Measurements from ENCODE around the gene MTRF1.

Gene MTRF1

DNA sequence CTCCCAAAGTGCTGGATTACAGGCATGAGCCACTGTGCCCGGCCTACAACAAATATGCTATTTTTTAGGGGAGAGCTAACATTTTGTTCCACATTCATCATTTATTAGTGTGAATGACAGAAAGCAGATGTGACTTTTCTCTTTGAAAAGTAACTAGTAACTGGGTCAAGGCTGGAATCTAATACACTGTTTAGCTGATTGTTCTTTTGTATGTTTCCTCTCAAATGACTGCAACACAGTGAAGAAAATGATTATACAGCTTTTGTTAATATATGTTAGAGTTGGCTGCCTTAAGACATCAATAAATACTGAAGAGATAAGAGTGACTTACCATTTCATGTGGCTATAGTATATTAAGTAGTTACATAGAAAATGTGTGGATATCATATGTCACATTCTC lies 27.0 kb downstream of the MTRF1 start:
- no peak for TF ChIP-seq Cebpa-rat (IDR thresholded peaks at IDR 0.05)
- Histone ChIP-seq H3K9me3 (replicated peaks in 1 of 11) (no peaks in the 10 kb centered on the region), H3K4me1 (peaks cover 14 to 25% (median 23%) of the 10 kb centered on the region in 10 experiments), H3K4me3 (no peak overlapping the region), H3K4me2 (no peak overlapping the region), H3K9ac (no peak overlapping the region), H3K36me3 (peaks cover 35 to 75% (median 58%) of the 10 kb centered on the region in 11 experiments), H4K20me1 (no peaks in the 10 kb centered on the region), H3K27ac (no peak overlapping the region), H3K27me3 (no peaks in the 10 kb centered on the region)

DNA sequence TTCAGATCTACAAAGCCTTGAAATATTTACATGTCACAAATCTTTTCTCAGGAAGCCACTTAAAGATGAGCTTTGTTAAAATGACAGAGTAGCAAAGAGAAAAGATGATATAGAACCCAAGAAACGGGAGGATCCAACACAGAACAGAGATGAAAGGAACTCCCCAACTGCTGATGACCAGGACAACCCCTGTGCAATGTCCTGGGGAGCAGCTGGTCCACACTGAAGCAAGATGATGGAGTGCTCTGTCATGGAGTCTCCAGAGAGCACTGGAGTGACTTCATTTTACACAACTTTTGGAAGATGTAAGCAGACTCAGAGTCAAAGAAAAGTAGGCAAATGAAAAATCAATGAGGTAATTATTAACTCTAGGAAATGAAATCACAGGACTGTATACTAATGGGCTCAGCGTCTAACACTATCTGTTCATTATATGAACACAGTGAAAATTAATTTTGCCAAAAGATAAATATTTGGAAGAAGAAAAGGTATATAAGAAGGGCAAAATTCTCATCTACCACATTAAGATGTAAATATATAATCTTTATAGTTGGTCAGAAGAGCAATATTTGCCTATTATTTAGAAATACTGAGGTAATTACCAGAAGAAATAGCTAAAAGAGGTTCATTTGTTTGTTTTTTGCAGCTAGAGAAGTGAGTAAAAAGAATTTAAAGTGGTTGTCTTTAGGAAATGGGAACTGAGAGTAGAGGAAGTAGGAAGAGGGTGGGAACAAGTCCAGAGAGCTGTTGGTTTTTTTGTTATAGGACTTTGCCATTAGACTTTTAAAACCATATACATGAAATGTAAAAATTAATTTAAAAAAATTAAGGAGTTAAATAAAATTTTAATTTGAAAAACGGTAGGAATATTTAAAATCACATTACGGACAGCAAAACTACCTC lies 30.5 kb downstream of the MTRF1 start:
- Histone ChIP-seq H3K27me3 (no peaks in the 10 kb centered on the region), H3K9ac (no peak overlapping the region), H3K27ac (peak overlapping the region in 3 of 11 experiments; percentile 2 to 16 (median 15); a peak in 2 of 22 replicates), H3K36me3 (peaks cover 42 to 84% (median 60%) of the 10 kb centered on the region in 11 experiments), H3K4me1 (peaks cover 14 to 26% (median 23%) of the 10 kb centered on the region in 10 experiments), H3K4me2 (peak overlapping the region; percentile 11 to 68 (median 36); a peak in 17 of 22 replicates), H4K20me1 (no peaks in the 10 kb centered on the region), H3K9me3 (replicated peaks in 1 of 11) (no peaks in the 10 kb centered on the region), H3K4me3 (no peak overlapping the region)
- TF ChIP-seq Cebpa-rat (IDR thresholded peaks at IDR 0.05), result no peak

DNA sequence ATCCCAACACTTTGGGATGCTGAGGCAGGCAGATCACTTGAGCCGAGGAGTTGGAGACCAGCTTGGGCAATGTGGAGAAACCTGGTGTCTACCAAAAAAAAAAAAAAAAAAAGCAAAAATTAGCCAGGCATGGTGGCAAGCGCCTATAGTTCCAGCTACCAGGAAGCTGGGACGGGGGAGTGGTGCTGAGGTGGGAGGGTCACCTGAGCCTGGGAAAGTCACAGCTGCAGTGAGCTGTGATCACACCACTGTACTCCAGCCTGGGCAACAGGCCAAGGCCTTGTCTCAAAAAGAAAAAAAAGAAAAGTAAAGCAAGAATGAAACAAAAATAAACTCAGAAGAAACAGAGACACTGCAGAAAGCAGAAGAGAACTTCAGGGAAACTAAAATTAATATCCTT lies 31.6 kb downstream of the MTRF1 start:
- Histone ChIP-seq H4K20me1 (no peaks in the 10 kb centered on the region), H3K27me3 (no peaks in the 10 kb centered on the region), H3K9me3 (replicated peaks in 1 of 11) (no peaks in the 10 kb centered on the region), H3K4me3 (no peak overlapping the region), H3K4me2 (peak overlapping the region; percentile 12 to 58 (median 36); a peak in 15 of 22 replicates), H3K4me1 (peaks cover 14 to 26% (median 23%) of the 10 kb centered on the region in 10 experiments), H3K27ac (peak overlapping the region in 1 of 11 experiments; percentile 9; a peak in 3 of 22 replicates), H3K9ac (no peak overlapping the region), H3K36me3 (peaks cover 47 to 84% (median 59%) of the 10 kb centered on the region in 11 experiments)
- TF ChIP-seq Cebpa-rat (IDR thresholded peaks at IDR 0.05), result no peak

DNA sequence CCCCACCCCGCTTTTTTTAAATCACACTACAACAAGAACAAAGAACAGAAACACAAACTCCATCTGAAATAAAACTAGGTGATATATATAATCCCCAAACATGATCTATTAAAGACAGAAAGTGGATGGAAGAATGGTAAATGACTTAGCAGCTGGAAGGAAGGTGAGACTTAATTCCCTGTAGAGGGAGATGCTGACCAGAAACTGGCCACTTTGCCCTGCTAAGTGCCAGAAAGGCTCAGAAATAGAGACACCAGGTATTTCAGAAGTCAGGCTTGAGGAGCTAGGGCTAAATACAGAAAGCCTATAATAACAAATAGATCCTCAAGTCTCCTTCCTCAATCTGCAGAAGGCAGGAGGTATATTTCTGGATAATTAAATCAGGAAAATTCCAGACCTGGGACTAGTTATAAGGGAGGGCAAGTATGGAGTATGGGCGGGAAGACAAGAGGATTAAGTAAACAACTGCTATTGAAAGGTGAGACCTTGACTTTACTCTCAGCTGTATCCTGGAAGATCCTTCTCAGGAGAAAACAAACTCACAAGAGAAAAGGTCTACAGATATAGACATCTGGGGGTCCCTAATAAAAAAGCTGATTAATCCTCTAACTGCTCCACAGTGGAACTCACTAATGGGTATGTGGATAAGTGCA lies 32.2 kb downstream of the MTRF1 start:
- no peaks in the 10 kb centered on the region for H3K27me3 ChIP-seq
- peaks cover 14 to 26% (median 23%) of the 10 kb centered on the region in 10 experiments for H3K4me1 ChIP-seq
- TF ChIP-seq Cebpa-rat (IDR thresholded peaks at IDR 0.05), result no peak
- H3K4me2 ChIP-seq, result peak overlapping the region in 7 of 11 experiments; percentile 22 to 58 (median 36); a peak in 6 of 22 replicates
- H3K9me3 ChIP-seq (replicated peaks in 1 of 11), result no peaks in the 10 kb centered on the region
- H3K4me3 ChIP-seq, result no peak overlapping the region
- H3K36me3 ChIP-seq, result peaks cover 44 to 84% (median 55%) of the 10 kb centered on the region in 11 experiments
- H4K20me1 ChIP-seq, result no peaks in the 10 kb centered on the region
- no peak overlapping the region; a peak in 1 of 22 replicates for H3K27ac ChIP-seq
- no peak overlapping the region for H3K9ac ChIP-seq

DNA sequence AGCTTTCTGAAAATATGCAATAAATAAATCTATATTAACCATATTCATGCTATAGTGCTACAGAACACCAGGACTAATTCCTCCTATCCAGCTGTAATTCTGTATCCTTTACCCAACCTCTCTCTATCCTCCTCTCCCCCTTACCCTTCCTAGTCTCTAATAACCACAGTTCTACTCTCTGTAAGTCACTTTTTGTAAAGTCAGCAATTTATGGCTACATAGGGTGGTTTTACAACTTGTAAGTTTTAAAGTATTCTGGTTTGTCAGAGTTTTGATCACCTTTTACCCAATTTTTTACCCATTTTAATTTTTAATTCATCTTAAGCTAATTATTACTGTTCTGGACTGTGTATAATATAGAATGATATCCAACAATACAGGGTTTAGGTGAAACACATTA lies 34.0 kb downstream of the MTRF1 start:
- Histone ChIP-seq H3K27ac (no peak overlapping the region), H3K36me3 (peaks cover 43 to 82% (median 50%) of the 10 kb centered on the region in 11 experiments), H4K20me1 (no peaks in the 10 kb centered on the region), H3K9ac (no peak overlapping the region), H3K4me1 (peaks cover 14 to 26% (median 23%) of the 10 kb centered on the region in 10 experiments), H3K4me3 (no peak overlapping the region), H3K4me2 (no peak overlapping the region), H3K9me3 (replicated peaks in 1 of 11) (no peaks in the 10 kb centered on the region), H3K27me3 (no peaks in the 10 kb centered on the region)
- TF ChIP-seq Cebpa-rat (IDR thresholded peaks at IDR 0.05), result no peak

DNA sequence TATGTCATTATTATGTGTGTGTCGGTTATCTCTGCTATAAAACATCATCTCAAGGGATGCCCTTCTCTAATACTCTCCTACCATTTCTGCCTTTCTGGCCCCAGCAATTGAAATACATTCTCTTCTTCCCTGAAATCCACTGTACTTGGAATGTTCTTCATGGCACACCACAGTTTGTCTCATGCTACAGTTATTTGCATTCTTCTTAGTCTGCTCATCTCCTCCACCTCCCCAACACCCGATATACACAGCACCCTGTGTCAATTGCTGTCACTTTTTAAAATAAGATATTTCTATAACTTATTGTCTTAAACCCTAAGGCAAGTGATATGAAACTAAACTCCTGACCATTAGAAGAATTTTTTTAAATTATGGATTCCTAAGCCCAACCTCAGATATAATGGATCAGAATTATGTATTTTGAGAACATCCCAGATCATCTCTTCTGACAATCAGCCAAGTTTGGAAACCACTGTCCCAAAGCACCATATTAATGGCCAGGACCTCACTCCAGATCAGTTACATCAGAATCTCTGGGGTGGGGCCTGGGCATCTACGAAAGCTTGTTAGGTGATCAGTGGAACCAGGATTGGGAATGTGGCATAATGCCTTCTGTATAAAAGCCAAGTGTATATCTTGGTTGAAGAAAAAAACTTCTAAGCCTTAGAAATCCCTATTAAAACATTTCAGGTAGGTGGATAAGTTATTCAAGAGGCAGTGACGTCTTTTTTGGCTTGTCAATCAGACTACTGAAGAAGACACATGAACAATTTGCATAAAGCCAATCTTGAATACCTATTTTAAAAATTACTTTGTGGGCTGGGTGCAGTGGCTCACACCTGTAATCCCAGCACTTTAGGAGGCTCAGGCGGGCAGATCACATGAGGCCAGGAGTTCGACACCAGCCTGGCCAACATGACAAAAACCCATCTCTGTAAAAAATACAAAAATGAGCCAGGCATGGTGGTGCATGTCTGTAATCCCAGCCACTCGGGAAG lies 39.0 kb downstream of the MTRF1 start:
- H3K9ac ChIP-seq, result no peak overlapping the region
- H3K9me3 ChIP-seq (replicated peaks in 1 of 11), result no peaks in the 10 kb centered on the region
- H3K27ac ChIP-seq, result no peak overlapping the region
- no peaks in the 10 kb centered on the region for H3K4me1 ChIP-seq
- no peak overlapping the region for H3K4me3 ChIP-seq
- no peak overlapping the region for H3K4me2 ChIP-seq
- H3K36me3 ChIP-seq, result peaks cover 18 to 84% (median 42%) of the 10 kb centered on the region in 11 experiments; a peak in 21 of 22 replicates
- H4K20me1 ChIP-seq, result no peaks in the 10 kb centered on the region
- TF ChIP-seq Cebpa-rat (IDR thresholded peaks at IDR 0.05), result no peak
- H3K27me3 ChIP-seq, result no peaks in the 10 kb centered on the region

DNA sequence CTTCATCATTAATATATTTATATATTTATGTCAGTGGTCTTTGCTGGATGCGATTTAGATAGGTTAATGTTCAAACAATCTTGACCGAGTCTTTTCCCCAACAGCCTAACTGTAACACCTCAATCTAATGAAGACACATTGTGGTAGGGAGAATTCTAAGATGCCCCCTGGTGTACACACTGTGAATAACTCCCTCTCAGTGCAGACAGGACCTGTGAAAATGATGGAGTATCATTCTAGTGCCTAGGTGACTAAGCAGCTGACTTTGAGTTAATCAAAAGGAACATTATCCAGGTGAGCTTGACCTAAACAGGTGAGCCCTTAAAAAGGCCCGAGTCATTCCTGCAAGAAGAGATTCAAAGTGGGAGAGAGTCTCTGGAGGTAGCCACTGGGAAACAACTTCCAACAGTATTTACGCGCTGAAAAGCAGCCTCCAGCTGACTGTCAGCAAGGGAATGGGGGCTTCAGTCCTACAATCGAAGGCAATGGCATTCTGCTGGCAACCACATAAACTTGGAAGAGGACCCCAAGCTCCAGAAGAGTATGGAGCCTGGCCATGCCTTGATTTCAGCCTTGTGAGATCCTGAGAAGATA lies 41.0 kb downstream of the MTRF1 start:
- no peak overlapping the region for H3K9ac ChIP-seq
- H3K4me3 ChIP-seq, result no peak overlapping the region
- no peaks in the 10 kb centered on the region for H4K20me1 ChIP-seq
- no peaks in the 10 kb centered on the region for H3K4me1 ChIP-seq
- H3K27ac ChIP-seq, result no peak overlapping the region; a peak in 1 of 22 replicates
- TF ChIP-seq Cebpa-rat (IDR thresholded peaks at IDR 0.05), result no peak
- peaks cover 8 to 84% (median 37%) of the 10 kb centered on the region in 11 experiments; a peak in 17 of 22 replicates for H3K36me3 ChIP-seq
- no peak overlapping the region for H3K4me2 ChIP-seq
- H3K9me3 ChIP-seq (replicated peaks in 1 of 11), result no peaks in the 10 kb centered on the region
- H3K27me3 ChIP-seq, result no peaks in the 10 kb centered on the region

DNA sequence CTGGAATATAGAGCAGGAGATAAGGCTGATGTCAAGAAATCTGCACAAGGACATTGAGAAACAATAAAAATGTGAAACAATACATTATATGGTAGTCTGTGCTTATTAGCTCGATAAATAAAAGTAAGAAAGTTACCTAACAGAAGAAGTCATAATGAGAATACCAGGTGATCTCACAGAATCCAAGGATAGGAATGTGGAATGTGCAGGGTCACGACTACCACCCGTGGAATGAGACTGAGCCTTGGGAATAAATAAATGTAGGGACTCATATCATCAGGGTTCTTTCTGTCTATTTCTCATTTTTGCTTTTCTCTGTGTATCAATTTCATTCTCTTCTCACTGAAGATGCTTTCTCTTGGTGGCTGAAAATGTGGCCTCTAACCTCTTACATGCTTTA lies 43.0 kb downstream of the MTRF1 start:
- H3K27ac ChIP-seq, result no peak overlapping the region
- TF ChIP-seq Cebpa-rat (IDR thresholded peaks at IDR 0.05), result no peak
- H3K36me3 ChIP-seq, result peaks cover 12 to 85% (median 38%) of the 10 kb centered on the region in 11 experiments; a peak in 17 of 22 replicates
- no peaks in the 10 kb centered on the region for H3K27me3 ChIP-seq
- no peak overlapping the region for H3K4me3 ChIP-seq
- H4K20me1 ChIP-seq, result no peaks in the 10 kb centered on the region
- no peak overlapping the region for H3K9ac ChIP-seq
- H3K4me2 ChIP-seq, result no peak overlapping the region
- no peaks in the 10 kb centered on the region for H3K4me1 ChIP-seq
- no peaks in the 10 kb centered on the region for H3K9me3 ChIP-seq (replicated peaks in 1 of 11)

All from BLaER1 treated with 17β-estradiol and CSF1 and Interleukin-3, amounts not matched to agents 10 nM and 100 nM (cell line).